ENCODE measurements around the gene TNRC18. TPM values are rescaled to one million over a fixed set of nuclear protein-coding genes. Genes with fewer than 3 reads are reported as not detected.
A peak's percentile ranks its signal among the peaks of the same experiment; 100 is the strongest.

Gene TNRC18
- polyA plus RNA-seq, 4 donors: 5.4 to 89.8 (median 29.2) TPM

- no peak overlapping the region for H3K27ac ChIP-seq (ENCODE audit: low read depth in 1 of 3, low read length in 2 of 3)
- DNase-seq: no peak
- peaks cover 14 to 78% (median 23%) of the 10 kb centered on the region in 3 donors for H3K36me3 ChIP-seq (ENCODE audit: control insufficient read depth in 3 of 3, insufficient read depth in 2 of 3, low read depth in 1 of 3, low read length in 3 of 3)
- 74 to 76% (median 74%) methylated on average over 6 of the region's 6 CpGs for WGBS, 3 donors
- no peaks in the 10 kb centered on the region for H3K27me3 ChIP-seq (ENCODE audit: control insufficient read depth in 3 of 3, insufficient read depth in 3 of 3, low read length in 3 of 3)
- no peaks in the 10 kb centered on the region for H3K9me3 ChIP-seq (ENCODE audit: control insufficient read depth in 2 of 2, insufficient read depth in 1 of 2, low read depth in 1 of 2, low read length in 1 of 2)
- no peak overlapping the region for H3K4me3 ChIP-seq (ENCODE audit: low read depth in 1 of 3, low read length in 3 of 3)
- H3K4me1 ChIP-seq (ENCODE audit: control insufficient read depth in 3 of 3, insufficient read depth in 2 of 3, low read depth in 1 of 3, low read length in 2 of 3): peaks cover 3 to 7% (median 4%) of the 10 kb centered on the region in 3 donors
- no peak for FAIRE-seq
Observed at GRCh38 chr7:5384618-5385017, 39.0 kb downstream of the TNRC18 start.

GRCh38 chr7:5383314-5384098 lies 40.1 kb downstream of the TNRC18 start:
- Histone ChIP-seq H3K9me3 (ENCODE audit: control insufficient read depth in 2 of 2, insufficient read depth in 1 of 2, low read depth in 1 of 2, low read length in 1 of 2) (no peaks in the 10 kb centered on the region), H3K27me3 (ENCODE audit: control insufficient read depth in 3 of 3, insufficient read depth in 3 of 3, low read length in 3 of 3) (no peaks in the 10 kb centered on the region), H3K36me3 (ENCODE audit: control insufficient read depth in 3 of 3, insufficient read depth in 2 of 3, low read depth in 1 of 3, low read length in 3 of 3) (peaks cover 10 to 80% (median 19%) of the 10 kb centered on the region in 3 donors), H3K4me3 (ENCODE audit: low read depth in 1 of 3, low read length in 3 of 3) (no peak overlapping the region), H3K4me1 (ENCODE audit: control insufficient read depth in 3 of 3, insufficient read depth in 2 of 3, low read depth in 1 of 3, low read length in 2 of 3) (peaks cover 3 to 7% (median 4%) of the 10 kb centered on the region in 3 donors), H3K27ac (ENCODE audit: low read depth in 1 of 3, low read length in 2 of 3) (no peak overlapping the region)
- DNase-seq (no peak), FAIRE-seq (no peak)
- 67 to 72% (median 70%) methylated on average over 16 of the region's 16 CpGs for WGBS, 3 donors

DNA sequence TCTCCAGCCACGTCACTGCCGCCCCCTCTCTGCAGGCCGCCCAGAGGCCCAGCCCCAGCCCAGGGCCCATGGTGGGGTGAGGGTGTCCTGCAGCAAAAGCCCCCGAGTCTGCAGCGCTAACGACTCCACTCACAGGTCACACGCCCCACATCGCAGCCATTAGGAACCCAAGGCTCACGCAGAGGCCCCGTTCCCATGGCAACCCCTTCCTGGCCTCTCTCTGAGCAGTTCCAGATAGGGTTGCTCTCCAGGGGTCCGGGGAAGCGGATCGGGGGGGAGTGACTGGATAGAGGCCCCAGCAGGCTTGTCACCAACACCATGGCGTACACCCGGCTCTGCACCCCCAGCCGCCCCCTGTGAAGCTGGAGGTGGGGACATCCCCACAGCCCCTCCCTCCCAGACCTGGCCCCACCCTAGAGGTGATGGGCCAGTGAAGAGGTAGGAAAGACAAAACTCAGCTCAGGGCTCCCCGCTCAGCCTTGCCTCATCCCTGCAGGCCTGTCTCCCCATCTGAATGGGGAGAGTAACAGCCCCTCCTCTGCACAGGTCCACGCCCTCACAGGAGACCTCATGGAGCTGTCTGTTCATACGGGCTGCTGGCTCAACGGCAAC lies 41.2 kb downstream of the TNRC18 start:
- Histone ChIP-seq H3K4me1 (ENCODE audit: control insufficient read depth in 3 of 3, insufficient read depth in 2 of 3, low read depth in 1 of 3, low read length in 2 of 3) (peaks cover 3 to 7% (median 4%) of the 10 kb centered on the region in 3 donors), H3K4me3 (ENCODE audit: low read depth in 1 of 3, low read length in 3 of 3) (no peak overlapping the region), H3K27ac (ENCODE audit: low read depth in 1 of 3, low read length in 2 of 3) (no peak overlapping the region), H3K36me3 (ENCODE audit: control insufficient read depth in 3 of 3, insufficient read depth in 2 of 3, low read depth in 1 of 3, low read length in 3 of 3) (peaks cover 7 to 80% (median 7%) of the 10 kb centered on the region in 3 donors), H3K9me3 (ENCODE audit: control insufficient read depth in 2 of 2, insufficient read depth in 1 of 2, low read depth in 1 of 2, low read length in 1 of 2) (no peaks in the 10 kb centered on the region), H3K27me3 (ENCODE audit: control insufficient read depth in 3 of 3, insufficient read depth in 3 of 3, low read length in 3 of 3) (no peaks in the 10 kb centered on the region)
- FAIRE-seq (no peak), DNase-seq (peak in 1 of 2 donors; percentile 47)
- 59 to 75% (median 73%) methylated on average over 19 to 20 of the region's 20 CpGs for WGBS, 3 donors

GRCh38 chr7:5381071-5381772 lies 42.4 kb downstream of the TNRC18 start:
- Histone ChIP-seq H3K4me1 (ENCODE audit: control insufficient read depth in 3 of 3, insufficient read depth in 2 of 3, low read depth in 1 of 3, low read length in 2 of 3) (peaks cover 3 to 7% (median 4%) of the 10 kb centered on the region in 3 donors), H3K9me3 (ENCODE audit: control insufficient read depth in 2 of 2, insufficient read depth in 1 of 2, low read depth in 1 of 2, low read length in 1 of 2) (no peaks in the 10 kb centered on the region)

GRCh38 chr7:5380350-5381070 lies 43.1 kb downstream of the TNRC18 start:
- no peak overlapping the region for H3K27ac ChIP-seq (ENCODE audit: low read depth in 1 of 3, low read length in 2 of 3)
- 84 to 86% (median 84%) methylated on average over 18 to 20 of the region's 20 CpGs for WGBS, 3 donors

More at GRCh38 chr7:5381071-5381772, 42.4 kb downstream of the TNRC18 start:
- 57 to 72% (median 71%) methylated on average over 11 of the region's 11 CpGs for WGBS, 3 donors
- DNase-seq (no peak), FAIRE-seq (no peak)
- Histone ChIP-seq H3K4me3 (ENCODE audit: low read depth in 1 of 3, low read length in 3 of 3) (no peak overlapping the region), H3K27ac (ENCODE audit: low read depth in 1 of 3, low read length in 2 of 3) (no peak overlapping the region), H3K27me3 (ENCODE audit: control insufficient read depth in 3 of 3, insufficient read depth in 3 of 3, low read length in 3 of 3) (no peaks in the 10 kb centered on the region), H3K36me3 (ENCODE audit: control insufficient read depth in 3 of 3, insufficient read depth in 2 of 3, low read depth in 1 of 3, low read length in 3 of 3) (peaks cover 7 to 81% (median 12%) of the 10 kb centered on the region in 3 donors)

GRCh38 chr7:5379546-5379945 lies 44.1 kb downstream of the TNRC18 start:
- no peak overlapping the region for H3K27ac ChIP-seq (ENCODE audit: low read depth in 1 of 3, low read length in 2 of 3)
- H3K4me3 ChIP-seq (ENCODE audit: low read depth in 1 of 3, low read length in 3 of 3): no peak overlapping the region
- H3K36me3 ChIP-seq (ENCODE audit: control insufficient read depth in 3 of 3, insufficient read depth in 2 of 3, low read depth in 1 of 3, low read length in 3 of 3): peaks cover 10 to 89% (median 11%) of the 10 kb centered on the region in 3 donors
- peaks cover 0 to 7% (median under 1%) of the 10 kb centered on the region in 3 donors for H3K4me1 ChIP-seq (ENCODE audit: control insufficient read depth in 3 of 3, insufficient read depth in 2 of 3, low read depth in 1 of 3, low read length in 2 of 3)
- 78 to 87% (median 81%) methylated on average over 16 to 17 of the region's 17 CpGs for WGBS, 3 donors
- DNase-seq (no peak), FAIRE-seq (no peak)
- no peaks in the 10 kb centered on the region for H3K9me3 ChIP-seq (ENCODE audit: control insufficient read depth in 2 of 2, insufficient read depth in 1 of 2, low read depth in 1 of 2, low read length in 1 of 2)
- no peaks in the 10 kb centered on the region for H3K27me3 ChIP-seq (ENCODE audit: control insufficient read depth in 3 of 3, insufficient read depth in 3 of 3, low read length in 3 of 3)

More at GRCh38 chr7:5380350-5381070, 43.1 kb downstream of the TNRC18 start:
- DNase-seq (no peak), FAIRE-seq (no peak)
- Histone ChIP-seq H3K27me3 (ENCODE audit: control insufficient read depth in 3 of 3, insufficient read depth in 3 of 3, low read length in 3 of 3) (no peaks in the 10 kb centered on the region), H3K36me3 (ENCODE audit: control insufficient read depth in 3 of 3, insufficient read depth in 2 of 3, low read depth in 1 of 3, low read length in 3 of 3) (peaks cover 9 to 85% (median 15%) of the 10 kb centered on the region in 3 donors), H3K4me3 (ENCODE audit: low read depth in 1 of 3, low read length in 3 of 3) (no peak overlapping the region), H3K4me1 (ENCODE audit: control insufficient read depth in 3 of 3, insufficient read depth in 2 of 3, low read depth in 1 of 3, low read length in 2 of 3) (peaks cover 3 to 7% (median 4%) of the 10 kb centered on the region in 3 donors), H3K9me3 (ENCODE audit: control insufficient read depth in 2 of 2, insufficient read depth in 1 of 2, low read depth in 1 of 2, low read length in 1 of 2) (no peaks in the 10 kb centered on the region)

- no peaks in the 10 kb centered on the region for H3K9me3 ChIP-seq (ENCODE audit: control insufficient read depth in 2 of 2, insufficient read depth in 1 of 2, low read depth in 1 of 2, low read length in 1 of 2)
- H3K4me1 ChIP-seq (ENCODE audit: control insufficient read depth in 3 of 3, insufficient read depth in 2 of 3, low read depth in 1 of 3, low read length in 2 of 3): peaks cover 0 to 7% (median 0%) of the 10 kb centered on the region in 3 donors
- 87 to 90% (median 89%) methylated on average over 15 to 16 of the region's 16 CpGs for WGBS, 3 donors
- H3K27me3 ChIP-seq (ENCODE audit: control insufficient read depth in 3 of 3, insufficient read depth in 3 of 3, low read length in 3 of 3): no peaks in the 10 kb centered on the region
- DNase-seq: no peak
- H3K36me3 ChIP-seq (ENCODE audit: control insufficient read depth in 3 of 3, insufficient read depth in 2 of 3, low read depth in 1 of 3, low read length in 3 of 3): peaks cover 15 to 88% (median 19%) of the 10 kb centered on the region in 3 donors
- H3K27ac ChIP-seq (ENCODE audit: low read depth in 1 of 3, low read length in 2 of 3): no peak overlapping the region
- FAIRE-seq: no peak
- H3K4me3 ChIP-seq (ENCODE audit: low read depth in 1 of 3, low read length in 3 of 3): no peak overlapping the region
Observed at GRCh38 chr7:5377816-5378215, 45.8 kb downstream of the TNRC18 start.

- H3K36me3 ChIP-seq (ENCODE audit: control insufficient read depth in 3 of 3, insufficient read depth in 2 of 3, low read depth in 1 of 3, low read length in 3 of 3): peaks cover 15 to 88% (median 21%) of the 10 kb centered on the region in 3 donors
- no peak for FAIRE-seq
- no peaks in the 10 kb centered on the region for H3K27me3 ChIP-seq (ENCODE audit: control insufficient read depth in 3 of 3, insufficient read depth in 3 of 3, low read length in 3 of 3)
- peaks cover 0 to 2% (median 0%) of the 10 kb centered on the region in 3 donors for H3K4me1 ChIP-seq (ENCODE audit: control insufficient read depth in 3 of 3, insufficient read depth in 2 of 3, low read depth in 1 of 3, low read length in 2 of 3)
- H3K27ac ChIP-seq (ENCODE audit: low read depth in 1 of 3, low read length in 2 of 3): no peak overlapping the region
- H3K9me3 ChIP-seq (ENCODE audit: control insufficient read depth in 2 of 2, insufficient read depth in 1 of 2, low read depth in 1 of 2, low read length in 1 of 2): no peaks in the 10 kb centered on the region
- DNase-seq: no peak
- no peak overlapping the region for H3K4me3 ChIP-seq (ENCODE audit: low read depth in 1 of 3, low read length in 3 of 3)
- 96 to 98% (median 96%) methylated on average over 12 to 20 of the region's 20 CpGs for WGBS, 3 donors
Observed at GRCh38 chr7:5377279-5377678, 46.4 kb downstream of the TNRC18 start.

All from small intestine (tissue), 7 donors.